Gastroesophageal sphincter (tissue), 4 donors: ENCODE results near the gene CRYAB. TPM values are rescaled to one million over a fixed set of nuclear protein-coding genes. Genes with fewer than 3 reads are reported as not detected.

Source experiments
- ATAC-seq: fragments of 150-250 bp; one replicate; pipeline ENCODE4 v1.9.1; 2016; ENCODE audit warnings: mild to moderate bottlenecking, moderate library complexity
- H3K27ac ChIP-seq, 4 donors: fragments of 200-600 bp; sonication (generic) in 3 of 4; 1 replicate in 3 of 4; 2 replicates in 1 of 4; pipeline ENCODE4 v1.5.1; 2016 to 2019
- H3K27me3 ChIP-seq: fragments of 200-600 bp; sonication (generic); one replicate; pipeline ENCODE4 v1.5.1; 2019
- H3K36me3 ChIP-seq, 2 donors: fragments of 200-600 bp; sonication (generic); one replicate each; pipeline ENCODE4 v1.5.1; 2019; ENCODE audit warnings: control low read depth in 1 of 2
- H3K4me1 ChIP-seq, 3 donors: fragments of 200-600 bp; sonication (generic); 1 replicate in 2 of 3; 2 replicates in 1 of 3; pipeline ENCODE4 v1.5.1; 2016 to 2019; ENCODE audit warnings: control low read depth in 2 of 3
- H3K4me3 ChIP-seq, 2 donors: fragments of 200-600 bp; sonication (generic); one replicate each; pipeline ENCODE4 v1.5.1; 2019; ENCODE audit warnings: mild to moderate bottlenecking in 1 of 2, moderate library complexity in 1 of 2
- H3K9me3 ChIP-seq, 3 donors: fragments of 200-600 bp; sonication (generic); one replicate each; pipeline ENCODE4 v1.5.1; 2017 to 2019; ENCODE audit warnings: control low read depth in 2 of 3
- CTCF ChIP-seq, 4 experiments: fragments of 200-600 bp in 2 of 4; fragments of 450-650 bp in 2 of 4; sonication (generic) in 1 of 4; IDR thresholded peaks; one replicate each; pipeline ENCODE4 v1.5.1; 2017 to 2019; ENCODE audit warnings: antibody characterized with exemption in 4 of 4, mild to moderate bottlenecking in 2 of 4, moderate library complexity in 2 of 4
- EP300 ChIP-seq: sonication (generic); formaldehyde crosslinking; IDR thresholded peaks from one replicate; pipeline ENCODE4 v1.6.1; 2017; ENCODE audit warnings: antibody characterized with exemption, mild to moderate bottlenecking
- POLR2A ChIP-seq, 2 donors: fragments of 450-650 bp; IDR thresholded peaks; one replicate each; pipeline ENCODE4 v1.6.1; 2017; ENCODE audit warnings: antibody characterized with exemption in 2 of 2, mild to moderate bottlenecking in 2 of 2, moderate library complexity in 1 of 2
- POLR2AphosphoS5 ChIP-seq: sonication (generic); formaldehyde crosslinking; IDR thresholded peaks from one replicate; pipeline ENCODE4 v1.6.1; 2017; ENCODE audit warnings: antibody characterized with exemption
- WGBS, 2 donors: methylation state at CpG; one replicate each; pipeline ENCODE4 v1.1.5; 2018; ENCODE audit warnings: low coverage in 1 of 2; 5-methylcytosine and 5-hydroxymethylcytosine counted together
- total RNA-seq, 4 donors: library from RNA; depleted of rRNA; stranded (reverse); fragments of >200 nt; gene quantifications; one replicate each; pipeline ENCODE4 v1.1.0, GENCODE V29; 2016

Gene CRYAB
- total RNA-seq, 4 donors from 2014 or later, result 254 to 440 (median 294) TPM

GRCh38 chr11:111944651-111945051 is 33.1 kb upstream of the CRYAB start:
- H3K9me3 ChIP-seq, result no peaks in the 10 kb centered on the region
- 38 to 52% methylated on average over 5 of the region's 5 CpGs for WGBS, 2 donors
- no peak for TF ChIP-seq POLR2A (IDR thresholded peaks at IDR 0.05)
- peak; percentile 62 for TF ChIP-seq POLR2AphosphoS5
- H3K27me3 ChIP-seq, result no peaks in the 10 kb centered on the region
- ATAC-seq, result peak; percentile 68
- peak overlapping the region; percentile 37 to 75 (median 61) for H3K27ac ChIP-seq
- peaks cover 0 to 30% (median 0%) of the 10 kb centered on the region in 3 donors for H3K4me1 ChIP-seq
- H3K4me3 ChIP-seq, result no peak overlapping the region
- H3K36me3 ChIP-seq, result no peaks in the 10 kb centered on the region

- TF ChIP-seq POLR2A (IDR thresholded peaks at IDR 0.05) (no peak), POLR2AphosphoS5 (no peak), CTCF (IDR thresholded peaks at IDR 0.05) (no peak), EP300 (no peak)
- 33% methylated on average over 1 of the region's 3 CpGs; no CpG with 5 or more reads in 1 of the 2 donors for WGBS, 2 donors
- no peaks in the 10 kb centered on the region for H3K9me3 ChIP-seq
- no peak overlapping the region for H3K4me3 ChIP-seq
- H3K27ac ChIP-seq, result peak overlapping the region; percentile 24 to 75 (median 61)
- peaks cover 0 to 36% (median 1%) of the 10 kb centered on the region in 3 donors for H3K4me1 ChIP-seq
- H3K36me3 ChIP-seq, result no peaks in the 10 kb centered on the region
- no peaks in the 10 kb centered on the region for H3K27me3 ChIP-seq
- ATAC-seq, result no peak
Measured at GRCh38 chr11:111944139-111944538, 32.6 kb upstream of the CRYAB start.

- Histone ChIP-seq H3K36me3 (no peaks in the 10 kb centered on the region), H3K9me3 (no peaks in the 10 kb centered on the region), H3K4me3 (no peak overlapping the region), H3K27ac (no peak overlapping the region), H3K4me1 (peaks cover 0 to 49% (median 11%) of the 10 kb centered on the region in 3 donors), H3K27me3 (no peaks in the 10 kb centered on the region)
- no peak for ATAC-seq
- 70 to 89% methylated on average over 6 to 7 of the region's 7 CpGs for WGBS, 2 donors
- TF ChIP-seq POLR2AphosphoS5, result no peak
Measured at GRCh38 chr11:111942829-111943228, 31.3 kb upstream of the CRYAB start.

- no peak for TF ChIP-seq POLR2A (IDR thresholded peaks at IDR 0.05)
- TF ChIP-seq EP300, result no peak
- TF ChIP-seq CTCF (IDR thresholded peaks at IDR 0.05), result no peak
- no peak for TF ChIP-seq POLR2AphosphoS5
- ATAC-seq, result no peak
Measured at GRCh38 chr11:111941963-111942362, 30.4 kb upstream of the CRYAB start.

GRCh38 chr11:111939836-111940604 is 28.4 kb upstream of the CRYAB start:
- peak overlapping the region; percentile 9 to 85 (median 73) for H3K27ac ChIP-seq
- WGBS, 2 donors, result 66 to 78% methylated on average over 4 of the region's 4 CpGs

More at GRCh38 chr11:111941963-111942362, 30.4 kb upstream of the CRYAB start:
- no peaks in the 10 kb centered on the region for H3K27me3 ChIP-seq
- no peaks in the 10 kb centered on the region for H3K36me3 ChIP-seq
- H3K4me3 ChIP-seq, result no peak overlapping the region
- H3K27ac ChIP-seq, result peak overlapping the region in 3 of 4 donors; percentile 2 to 85 (median 40)
- peaks cover 0 to 55% (median 16%) of the 10 kb centered on the region in 3 donors for H3K4me1 ChIP-seq
- no peaks in the 10 kb centered on the region for H3K9me3 ChIP-seq
- 74 to 100% methylated on average over 2 of the region's 5 CpGs for WGBS, 2 donors

More at GRCh38 chr11:111939836-111940604, 28.4 kb upstream of the CRYAB start:
- no peaks in the 10 kb centered on the region for H3K36me3 ChIP-seq
- no peak for ATAC-seq
- peaks cover 3 to 60% (median 25%) of the 10 kb centered on the region in 3 donors for H3K4me1 ChIP-seq
- H3K4me3 ChIP-seq, result no peak overlapping the region
- TF ChIP-seq POLR2A (IDR thresholded peaks at IDR 0.05) (no peak), EP300 (no peak), POLR2AphosphoS5 (peak; percentile 29), CTCF (IDR thresholded peaks at IDR 0.05) (no peak)
- H3K9me3 ChIP-seq, result no peaks in the 10 kb centered on the region
- H3K27me3 ChIP-seq, result no peaks in the 10 kb centered on the region
